Erythroblast (primary cell): ENCODE measurements around the gene GPR31.

Experiments used
- GATA1 ChIP-seq: IDR thresholded peaks from 2 replicates; pipeline ENCODE4 v1.6.1; 2011; ENCODE audit warnings: low read depth, mild to moderate bottlenecking, control low read depth, low read length, moderate library complexity
- POLR2A ChIP-seq: IDR thresholded peaks from 2 replicates; pipeline ENCODE4 v1.6.1; 2011; ENCODE audit warnings: mild to moderate bottlenecking, low read length

GRCh38 chr6:167150941-167151549, 6.7 kb downstream of the GPR31 start:
- TF ChIP-seq POLR2A (no peak), GATA1 (no peak)
